K562 (cell line): ENCODE results near the gene NR3C2. TPM values are rescaled to one million over a fixed set of nuclear protein-coding genes. Genes with fewer than 3 reads are reported as not detected.

Experiments
- ATAC-seq: fragments of 200-7000 bp; cut with Tn5 transposase; 3 replicates; pipeline ENCODE4 v1.9.1; 2020; ENCODE audit warnings: moderate library complexity
- BruUV-seq: library from RNA; stranded (reverse); fragments of 400-500 nt; replicated peaks from 2 replicates; lab custom pipeline; 2021; lab: Mats Ljungman, UMichigan
- CTCF ChIA-PET: fragments of 300-600 bp; formaldehyde crosslinking; extraction: SDS; loops from one replicate; lab custom pipeline; 2021; ENCODE audit warnings: low intra/inter-chr PET ratio; lab: Yijun Ruan, JAX
- POLR2A ChIA-PET: fragments of 300-600, 350-650 bp; sonication (Branson Sonifier 250); formaldehyde crosslinking; extraction: SDS; loops from one replicate; lab custom pipeline; 2021; ENCODE audit warnings: antibody characterized with exemption, inconsistent platforms; lab: Yijun Ruan, JAX
- DNase-seq, 4 experiments: peaks; one replicate each; pipeline versions ENCODE4 v3.0.0 to v3.0.0-alpha.2; 2011 to 2018; ENCODE audit warnings: low spot score in 3 of 4, mixed read lengths in 3 of 4; ENCODE audit errors: extremely low read depth in 1 of 4
- FAIRE-seq: peaks from 2 replicates; lab custom pipeline; 2011; peaks lifted over from hg19 to GRCh38; lab: Jason Lieb, UNC
- H2AFZ ChIP-seq: 2 replicates; pipeline ENCODE4 v1.6.0; 2011; ENCODE audit warnings: low read depth, low read length, control low read depth, inconsistent platforms
- H3K27ac ChIP-seq: fragments of 200-600 bp; 3 replicates; pipeline ENCODE4 v1.8.0; 2011; ENCODE audit warnings: low read depth, mild to moderate bottlenecking, control low read depth, inconsistent platforms, low read length, moderate library complexity, mixed read lengths; ENCODE audit errors: extremely low read depth
- H3K27me3 ChIP-seq, 2 experiments: fragments of 300-600 bp in 1 of 2; 2 replicates in 1 of 2; 3 replicates in 1 of 2; pipeline versions ENCODE4 v1.6.0 to v1.8.0; 2011; ENCODE audit warnings: inconsistent platforms in 2 of 2, low read length in 2 of 2, mild to moderate bottlenecking in 1 of 2, mixed read lengths in 1 of 2, moderate library complexity in 1 of 2; ENCODE audit not compliant: control insufficient read depth in 2 of 2, insufficient read depth in 2 of 2
- H3K36me3 ChIP-seq: fragments of 300-600 bp; 3 replicates; pipeline ENCODE4 v1.8.0; 2011; ENCODE audit warnings: mild to moderate bottlenecking, low read length, inconsistent platforms; ENCODE audit not compliant: control insufficient read depth, insufficient read depth
- H3K4me1 ChIP-seq, 2 experiments: fragments of 200-600 bp in 1 of 2; replicated peaks in 1 of 2; 2 replicates in 1 of 2; 3 replicates in 1 of 2; pipeline versions ENCODE4 v1.5.1 to v1.8.0; 2011; ENCODE audit warnings: inconsistent platforms in 2 of 2, low read length in 2 of 2, mild to moderate bottlenecking in 1 of 2, mixed read lengths in 1 of 2, moderate library complexity in 1 of 2; ENCODE audit not compliant: control insufficient read depth in 2 of 2, insufficient read depth in 2 of 2
- H3K4me2 ChIP-seq: 2 replicates; pipeline ENCODE4 v1.6.1; 2011; ENCODE audit warnings: low read length, control low read depth, inconsistent platforms, mixed read lengths; ENCODE audit not compliant: insufficient read depth
- H3K4me3 ChIP-seq: fragments of 200-600 bp; sonication (generic), shearing (Covaris generic); 2 replicates; pipeline ENCODE4 v1.5.1; 2016; ENCODE audit warnings: control low read depth, inconsistent platforms
- H3K79me2 ChIP-seq: fragments of 200-600 bp; 3 replicates; pipeline ENCODE4 v1.8.0; 2011; ENCODE audit warnings: low read length, inconsistent platforms; ENCODE audit not compliant: control insufficient read depth, insufficient read depth
- H3K9ac ChIP-seq, 2 experiments: 2 replicates each; pipeline versions ENCODE4 v1.6.0 to v1.6.1; 2011; ENCODE audit warnings: low read depth in 2 of 2, low read length in 2 of 2, control low read depth in 1 of 2, inconsistent platforms in 1 of 2, mild to moderate bottlenecking in 1 of 2, mixed read lengths in 1 of 2; ENCODE audit not compliant: insufficient read depth in 1 of 2
- H3K9me1 ChIP-seq: one replicate; pipeline ENCODE4 v1.6.0; 2011; ENCODE audit warnings: inconsistent platforms, mild to moderate bottlenecking, low read length, moderate library complexity; ENCODE audit not compliant: control insufficient read depth, insufficient read depth
- H3K9me3 ChIP-seq: replicated peaks from 2 replicates; pipeline ENCODE4 v1.5.1; 2011; ENCODE audit warnings: low read depth, low read length, inconsistent platforms; ENCODE audit not compliant: control insufficient read depth, insufficient read depth
- H4K20me1 ChIP-seq: replicated peaks from 2 replicates; pipeline ENCODE4 v1.6.1; 2011; ENCODE audit warnings: low read length, inconsistent platforms, mixed read lengths; ENCODE audit not compliant: control insufficient read depth, insufficient read depth
- OTX1 ChIP-seq: fragments of 450-650 bp; formaldehyde crosslinking; IDR thresholded peaks from 2 replicates; pipeline ENCODE4 v1.4.0; 2022; ENCODE audit warnings: mild to moderate bottlenecking
- WGBS: fragments of 100-300 bp; shearing (Covaris generic); methylation state at CpG from one replicate; pipeline ENCODE4 v1.1.6; 2016; ENCODE audit warnings: low coverage, mixed read lengths; ENCODE audit not compliant: insufficient coverage; ENCODE audit errors: missing lambda C conversion rate; 5-methylcytosine and 5-hydroxymethylcytosine counted together
- in situ Hi-C: fragments of 300-500 bp; cut with MboI; formaldehyde crosslinking; loops from 4 replicates; pipeline ENCODE4 v1.15.0; 2018; ENCODE audit warnings: inconsistent platforms, mixed read lengths
- intact Hi-C: fragments of 100-400 bp; cut with micrococcal nuclease; formaldehyde crosslinking; loops from 2 replicates; pipeline ENCODE4 v1.14.2; 2022
- polyA plus RNA-seq, 8 experiments: library from polyadenylated mRNA; depleted of rRNA in 4 of 8; stranded (reverse) in 5 of 8; unstranded in 3 of 8; fragments of >200 nt; fragmentation: Nextera tagmentation in 2 of 8; fragmentation: Illumina TruSeq in 1 of 8; extraction: Ambion mirVana in 2 of 8; extraction: Trizol in 1 of 8; gene quantifications; 2 replicates each; pipeline versions ENCODE4 v1.2.1 to v1.2.3, GENCODE V29; 2011 to 2014; ENCODE audit warnings: inconsistent platforms in 1 of 8, missing spikeins in 1 of 8
- total RNA-seq, 7 experiments: library from RNA; depleted of rRNA in 6 of 7; stranded (reverse); fragments of >200 nt in 6 of 7; fragmentation: Illumina TruSeq in 2 of 7; extraction: Trizol in 2 of 7; gene quantifications; 2 replicates each; pipeline versions ENCODE4 v1.2.1 to v1.2.3, GENCODE V29; 2011 to 2021; ENCODE audit warnings: low replicate concordance in 1 of 7
- TF ChIP-seq, protein P1 (sequence below): IDR thresholded peaks from 2 replicates; pipeline ENCODE4 v1.6.1; 2014; ENCODE audit warnings: antibody characterized with exemption

NR3C2 gene
- total and polyA plus RNA-seq, 9 of the 15 experiments (the other 6 are each of a cell fraction or from before 2014, with no cell fraction given), result 0.01 to 0.28 (median 0.16) TPM; not detected in 2

GRCh38 chr4:148091896-148092295 is 350.3 kb downstream of the NR3C2 start:
- 0% methylated on average over 4 of the region's 4 CpGs for WGBS
- H3K9me1 ChIP-seq, result no peaks in the 10 kb centered on the region
- POLR2A ChIA-PET, result no interaction called here
- BruUV-seq, result no TSS peak
- FAIRE-seq (no peak), DNase-seq (no peak), ATAC-seq (no peak)
- H3K36me3 ChIP-seq, result no peaks in the 10 kb centered on the region
- CTCF ChIA-PET, result no interaction called here
- in situ Hi-C loops, result no loop called here
- TF ChIP-seq, protein P1, sequence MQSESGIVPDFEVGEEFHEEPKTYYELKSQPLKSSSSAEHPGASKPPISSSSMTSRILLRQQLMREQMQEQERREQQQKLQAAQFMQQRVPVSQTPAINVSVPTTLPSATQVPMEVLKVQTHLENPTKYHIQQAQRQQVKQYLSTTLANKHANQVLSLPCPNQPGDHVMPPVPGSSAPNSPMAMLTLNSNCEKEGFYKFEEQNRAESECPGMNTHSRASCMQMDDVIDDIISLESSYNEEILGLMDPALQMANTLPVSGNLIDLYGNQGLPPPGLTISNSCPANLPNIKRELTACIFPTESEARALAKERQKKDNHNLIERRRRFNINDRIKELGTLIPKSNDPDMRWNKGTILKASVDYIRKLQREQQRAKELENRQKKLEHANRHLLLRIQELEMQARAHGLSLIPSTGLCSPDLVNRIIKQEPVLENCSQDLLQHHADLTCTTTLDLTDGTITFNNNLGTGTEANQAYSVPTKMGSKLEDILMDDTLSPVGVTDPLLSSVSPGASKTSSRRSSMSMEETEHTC, result no peak
- no peak for TF ChIP-seq OTX1 (CRISPR knock-in tag)
- no peaks in the 10 kb centered on the region for H3K9me3 ChIP-seq
- H3K4me2 ChIP-seq, result no peak overlapping the region
- H3K27me3 ChIP-seq, result no peaks in the 10 kb centered on the region
- H3K4me3 ChIP-seq, result no peak overlapping the region
- no peak overlapping the region for H2AFZ ChIP-seq
- H4K20me1 ChIP-seq, result no peaks in the 10 kb centered on the region
- H3K27ac ChIP-seq, result no peak overlapping the region
- no peaks in the 10 kb centered on the region for H3K4me1 ChIP-seq
- H3K79me2 ChIP-seq, result no peaks in the 10 kb centered on the region
- intact Hi-C loops, result no loop called here
- no peak overlapping the region for H3K9ac ChIP-seq
